HepG2 (cell line): Measurements from ENCODE around the gene FLAD1. TPM values are rescaled to one million over a fixed set of nuclear protein-coding genes. Genes with fewer than 3 reads are reported as not detected.

Experiments used
- AFF4 ChIP-seq: sonication (generic); formaldehyde crosslinking; IDR thresholded peaks from 2 replicates; pipeline ENCODE4 v1.4.0; 2020; ENCODE audit warnings: missing genetic modification reagents
- AKAP8 ChIP-seq: sonication (generic); formaldehyde crosslinking; IDR thresholded peaks from 2 replicates; pipeline ENCODE4 v1.5.1; 2020; ENCODE audit warnings: mild to moderate bottlenecking, missing genetic modification reagents
- ARNT ChIP-seq: fragments of 450-650 bp; IDR thresholded peaks from 2 replicates; pipeline ENCODE4 v1.6.1; 2017
- ETV5 ChIP-seq: IDR thresholded peaks from 2 replicates; pipeline ENCODE4 v1.6.1; 2018; ENCODE audit warnings: missing biosample characterization, missing genetic modification reagents, inconsistent platforms, borderline replicate concordance
- HINFP ChIP-seq: sonication (generic); formaldehyde crosslinking; IDR thresholded peaks from 2 replicates; pipeline ENCODE4 v1.4.0; 2020; ENCODE audit warnings: low read depth, mild to moderate bottlenecking, missing genetic modification reagents
- HNRNPL ChIP-seq: fragments of 200-400 bp; formaldehyde crosslinking; IDR thresholded peaks from 2 replicates; pipeline ENCODE4 v1.6.1; 2017; ENCODE audit warnings: mild to moderate bottlenecking, low read depth, low read length
- MLX ChIP-seq: IDR thresholded peaks from 2 replicates; pipeline ENCODE4 v1.6.1; 2016
- PRDM10 ChIP-seq: sonication (generic); formaldehyde crosslinking; IDR thresholded peaks from 2 replicates; pipeline ENCODE4 v1.4.0; 2020; ENCODE audit warnings: low read depth, missing genetic modification reagents
- RCOR2 ChIP-seq: IDR thresholded peaks from 2 replicates; pipeline ENCODE4 v1.6.1; 2016; ENCODE audit warnings: missing biosample characterization, missing genetic modification reagents
- SOX13 ChIP-seq, 3 experiments: fragments of 450-650 bp in 1 of 3; sonication (generic) in 1 of 3; formaldehyde crosslinking in 1 of 3; IDR thresholded peaks in 2 of 3; conservative IDR thresholded peaks in 1 of 3; 2 replicates each; pipeline versions ENCODE4 v1.5.0 to v1.6.1; 2016 to 2020; ENCODE audit warnings: antibody characterized with exemption in 1 of 3, mild to moderate bottlenecking in 1 of 3, missing compliant biosample characterization in 1 of 3, missing genetic modification reagents in 1 of 3, moderate library complexity in 1 of 3
- SP140L ChIP-seq: sonication (generic); formaldehyde crosslinking; IDR thresholded peaks from 2 replicates; pipeline ENCODE4 v1.4.0; 2020; ENCODE audit warnings: missing genetic modification reagents, borderline replicate concordance
- TEAD3 ChIP-seq: optimal IDR thresholded peaks from 2 replicates; pipeline ENCODE3; 2016; ENCODE audit warnings: borderline replicate concordance
- ZBTB1 ChIP-seq: sonication (generic); formaldehyde crosslinking; IDR thresholded peaks from 2 replicates; pipeline ENCODE4 v1.4.0; 2020; ENCODE audit warnings: missing genetic modification reagents, borderline replicate concordance
- ZNF143 ChIP-seq: sonication (generic); formaldehyde crosslinking; IDR thresholded peaks from 2 replicates; pipeline ENCODE4 v1.4.0; 2020; ENCODE audit warnings: missing genetic modification reagents
- ZNF251 ChIP-seq: sonication (generic); formaldehyde crosslinking; IDR thresholded peaks from 2 replicates; pipeline ENCODE4 v1.9.0; 2021; ENCODE audit warnings: mild to moderate bottlenecking, missing genetic modification reagents
- ZNF326 ChIP-seq: sonication (generic); formaldehyde crosslinking; IDR thresholded peaks from 2 replicates; pipeline ENCODE4 v1.4.0; 2020; ENCODE audit warnings: missing genetic modification reagents, borderline replicate concordance
- ZNF576 ChIP-seq: sonication (generic); formaldehyde crosslinking; IDR thresholded peaks from 2 replicates; pipeline ENCODE4 v1.4.0; 2020; ENCODE audit warnings: mild to moderate bottlenecking, missing genetic modification reagents
- ZNF75D ChIP-seq: sonication (generic); formaldehyde crosslinking; IDR thresholded peaks from 2 replicates; pipeline ENCODE4 v1.8.1; 2023; ENCODE audit warnings: missing genetic modification reagents, mild to moderate bottlenecking, borderline replicate concordance
- ZNF775 ChIP-seq: sonication (generic); formaldehyde crosslinking; IDR thresholded peaks from 2 replicates; pipeline ENCODE4 v1.4.0; 2020; ENCODE audit warnings: missing genetic modification reagents, mild to moderate bottlenecking, moderate library complexity, borderline replicate concordance
- polyA plus RNA-seq, 8 experiments: library from polyadenylated mRNA; depleted of rRNA in 3 of 8; stranded (reverse) in 7 of 8; unstranded in 1 of 8; fragments of >200 nt; fragmentation: Illumina TruSeq in 4 of 8; extraction: Trizol in 4 of 8; gene quantifications; 2 replicates each; pipeline versions ENCODE4 v1.2.1 to v1.2.3, GENCODE V29; 2011 to 2016; ENCODE audit warnings: low read depth in 4 of 8, missing spikeins in 1 of 8, mixed read lengths in 1 of 8; ENCODE audit not compliant: insufficient read depth in 1 of 8
- total RNA-seq, 5 experiments: library from RNA; depleted of rRNA; stranded (reverse); fragments of >200 nt; fragmentation: Illumina TruSeq; extraction: Trizol; gene quantifications; 2 replicates each; pipeline ENCODE4 v1.2.3, GENCODE V29; 2016; ENCODE audit warnings: low read depth in 1 of 5

FLAD1 gene
- total and polyA plus RNA-seq, 2 of the 13 experiments (the other 11 are each of a cell fraction or from before 2014, with no cell fraction given), result 25.9 to 32.8 TPM

GRCh38 chr1:154944401-154945159 lies 38.6 kb upstream of the FLAD1 start (continued):
- no peak for TF ChIP-seq ARNT
- no peak for TF ChIP-seq ZNF326 (CRISPR knock-in tag)
- TF ChIP-seq ZBTB1 (CRISPR knock-in tag), result no peak
- no peak for TF ChIP-seq HNRNPL
- TF ChIP-seq PRDM10 (CRISPR knock-in tag), result peak; percentile 94
- 0 out of 2 replicates have a peak, but pooled peaks have one; percentile 24 for TF ChIP-seq SOX13 (IDR thresholded peaks at IDR 0.05)
- TF ChIP-seq SOX13 (CRISPR knock-in tag; conservative IDR thresholded peaks at IDR 0.05 in 1 of 2, IDR thresholded peaks at IDR 0.05 in 1 of 2), result peak in 1 of 2 experiments; percentile 51; a peak in 1 of 4 replicates
- 0 out of 2 replicates have a peak, but pooled peaks have one; percentile 51 for TF ChIP-seq AFF4 (CRISPR knock-in tag)
- TF ChIP-seq ZNF576 (CRISPR knock-in tag), result no peak
- TF ChIP-seq RCOR2 (CRISPR knock-in tag), result no peak
- TF ChIP-seq TEAD3 (CRISPR knock-in tag), result peak; percentile 38
- TF ChIP-seq ZNF251 (CRISPR knock-in tag), result no peak
- no peak; the same call in 1 of the 2 replicates for TF ChIP-seq ETV5 (CRISPR knock-in tag)
- no peak for TF ChIP-seq ZNF75D (CRISPR knock-in tag)
- no peak; the same call in 1 of the 2 replicates for TF ChIP-seq HINFP (CRISPR knock-in tag)
- TF ChIP-seq ZNF775 (CRISPR knock-in tag), result no peak; the same call in 1 of the 2 replicates
- peak; percentile 64; the same call in 1 of the 2 replicates for TF ChIP-seq MLX
- TF ChIP-seq AKAP8 (CRISPR knock-in tag), result no peak
- TF ChIP-seq ZNF143 (CRISPR knock-in tag), result no peak; the same call in 1 of the 2 replicates
- no peak for TF ChIP-seq SP140L
